Stimulated activated CD4-positive, alpha-beta T cell treated with anti-CD3 and anti-CD28 coated beads, Interleukin-12 subunit alpha, Interleukin-12 subunit beta, amount 100 ng/mL, for 48 hours (primary cell): Measurements from ENCODE around the gene TUBA1B.
A peak's percentile ranks its signal among the peaks of the same experiment; 100 is the strongest.
"Not testable (repeated sequence)": the region's sequence is repeated elsewhere in the genome, so short reads cannot be mapped to it uniquely, and the experiment has no call there.

ENCODE experiments used
- DNase-seq, 3 donors: peaks; one replicate each; pipeline ENCODE4 v3.0.0-alpha.2; 2020; ENCODE audit warnings: low read depth in 2 of 3, low spot score in 1 of 3

The TUBA1B gene

DNA sequence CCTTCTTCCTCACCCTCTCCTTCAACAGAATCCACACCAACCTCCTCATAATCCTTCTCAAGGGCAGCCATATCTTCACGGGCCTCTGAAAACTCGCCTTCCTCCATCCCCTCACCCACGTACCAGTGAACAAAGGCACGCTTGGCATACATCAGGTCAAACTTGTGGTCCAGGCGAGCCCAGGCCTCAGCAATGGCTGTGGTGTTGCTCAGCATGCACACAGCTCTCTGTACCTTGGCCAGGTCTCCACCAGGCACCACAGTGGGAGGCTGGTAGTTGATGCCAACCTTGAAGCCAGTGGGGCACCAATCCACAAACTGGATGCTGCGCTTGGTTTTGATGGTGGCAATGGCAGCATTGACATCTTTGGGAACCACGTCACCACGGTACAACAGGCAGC is 3.2 kb downstream of the TUBA1B start:
- DNase-seq: not testable (repeated sequence)

DNA sequence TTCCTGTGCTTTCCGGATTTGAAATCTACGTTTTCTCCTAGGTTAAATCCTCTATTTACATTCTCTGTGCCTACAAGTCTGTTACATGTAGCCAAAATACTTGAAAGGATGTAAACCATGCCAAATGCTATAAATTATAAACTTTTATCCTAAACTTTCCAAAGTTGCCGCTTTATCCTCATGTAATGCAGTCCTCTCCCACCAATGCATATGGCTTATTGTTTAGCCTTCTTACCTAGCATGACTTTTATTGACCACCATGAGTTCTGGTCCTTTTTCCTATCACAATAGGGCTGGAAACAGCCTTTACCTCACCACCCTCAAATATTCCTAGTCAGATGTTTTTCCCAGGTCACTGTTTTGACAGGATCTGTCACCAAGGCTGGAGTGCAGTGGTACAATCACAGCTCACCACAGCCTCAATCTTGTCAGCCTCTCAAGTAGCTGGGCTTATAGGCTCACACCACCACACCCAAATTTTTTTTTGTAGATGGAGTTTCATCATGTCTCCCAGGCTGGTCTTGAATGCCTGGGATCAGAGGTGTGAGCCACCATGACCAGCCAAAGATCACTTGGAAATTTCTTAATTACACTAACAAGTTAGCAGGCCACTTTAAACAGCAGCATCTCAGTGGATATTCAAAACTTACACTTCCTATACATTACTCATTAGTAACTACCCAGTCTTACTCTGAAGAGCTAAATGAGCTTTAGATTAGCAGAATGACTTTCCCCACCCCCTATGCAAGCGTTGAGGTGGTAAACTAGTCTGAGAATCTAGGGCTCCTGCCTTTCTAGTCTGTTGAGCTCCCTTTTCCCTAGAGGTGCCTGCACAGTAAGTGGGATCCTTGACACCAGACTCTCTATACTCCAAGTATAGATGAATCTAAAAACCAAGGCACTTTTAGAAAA is 4.1 kb downstream of the TUBA1B start:
- DNase-seq: no peak

- DNase-seq: no peak
These were observed 10.0 kb downstream of the TUBA1B start for GRCh38 chr12:49121047-49121696.

- DNase-seq: no peak
These were observed 20.0 kb downstream of the TUBA1B start for GRCh38 chr12:49111206-49111605.

GRCh38 chr12:49110464-49111155 is 20.6 kb downstream of the TUBA1B start, which contains the start of gene LMBR1L:
LMBR1L (minus strand) TSS chr12:49110847; CDS start chr12:49110555, 292 bp downstream.
- DNase-seq: peak; percentile 88 to 94 (median 93)

GRCh38 chr12:49109641-49110463 is 21.3 kb downstream of the TUBA1B start:
- no peak for DNase-seq

DNA sequence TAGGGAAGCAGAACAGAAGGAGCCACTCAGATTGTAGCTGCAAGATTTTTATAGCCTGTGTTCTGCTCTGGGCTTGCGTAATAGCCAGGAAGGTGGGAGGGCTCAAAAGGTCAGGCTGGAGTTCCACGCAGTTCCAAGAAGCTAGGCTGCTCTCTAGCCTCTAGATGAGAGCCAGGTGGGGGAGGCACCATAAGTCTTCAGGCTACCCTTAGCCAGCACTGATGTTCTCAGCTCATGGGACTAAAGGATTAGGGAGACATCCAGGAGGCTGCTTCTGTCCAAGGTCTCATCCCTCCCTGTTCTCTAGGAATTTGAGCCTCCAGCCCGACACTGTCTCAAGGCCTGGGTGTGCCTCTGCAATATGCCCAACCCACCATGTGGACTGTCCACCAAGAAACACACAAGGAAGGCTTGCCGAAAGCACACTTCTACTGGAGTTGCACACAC is 22.2 kb downstream of the TUBA1B start:
- no peak for DNase-seq

DNA sequence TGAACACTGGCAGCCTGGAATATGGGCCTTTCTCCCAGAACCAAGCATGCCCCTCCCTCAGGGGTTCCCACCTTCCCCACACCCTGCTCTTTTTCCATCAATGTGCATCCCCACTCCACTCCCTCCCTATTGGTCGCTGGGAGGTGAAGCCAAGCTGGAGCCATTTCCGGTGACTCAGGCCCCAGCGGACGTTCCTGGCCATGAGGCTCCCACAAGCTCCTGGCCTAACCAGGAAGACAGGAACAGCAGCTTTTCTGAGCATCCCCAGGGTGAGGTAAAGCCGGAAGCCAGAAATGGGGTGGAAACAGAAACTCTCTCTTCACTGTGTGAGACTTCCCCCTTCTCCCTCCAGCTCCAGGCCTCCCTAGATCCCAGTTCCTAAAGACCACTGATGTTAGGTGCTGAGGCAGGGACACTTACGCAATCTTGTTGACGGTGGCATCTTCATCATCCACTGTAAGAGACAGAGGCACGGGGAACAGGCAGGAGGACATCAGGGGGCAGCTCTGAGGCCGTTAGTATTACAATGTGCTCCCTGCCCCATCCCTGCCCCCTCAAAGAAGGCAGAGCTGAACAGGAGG is 25.6 kb downstream of the TUBA1B start:
- DNase-seq: no peak

DNA sequence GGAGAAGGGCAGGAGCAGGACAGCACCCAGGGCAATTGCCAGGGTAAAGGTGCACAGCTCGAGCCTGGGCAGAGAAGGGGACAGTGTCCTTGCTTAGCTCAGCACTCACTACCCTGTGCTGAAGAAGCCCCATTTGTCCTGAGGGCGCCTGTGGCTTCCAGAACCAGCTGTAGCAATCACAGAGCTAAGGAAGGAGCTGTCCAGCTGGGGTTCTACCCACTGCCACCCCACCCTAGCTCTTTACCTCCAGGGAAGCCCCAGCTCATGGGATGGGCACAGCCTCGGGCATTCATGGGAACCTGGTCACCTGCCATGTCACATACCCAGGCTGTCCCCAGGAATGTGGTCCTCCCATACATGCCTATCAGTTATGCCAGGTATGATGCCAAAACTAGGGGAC is 26.4 kb downstream of the TUBA1B start:
- DNase-seq: no peak

DNA sequence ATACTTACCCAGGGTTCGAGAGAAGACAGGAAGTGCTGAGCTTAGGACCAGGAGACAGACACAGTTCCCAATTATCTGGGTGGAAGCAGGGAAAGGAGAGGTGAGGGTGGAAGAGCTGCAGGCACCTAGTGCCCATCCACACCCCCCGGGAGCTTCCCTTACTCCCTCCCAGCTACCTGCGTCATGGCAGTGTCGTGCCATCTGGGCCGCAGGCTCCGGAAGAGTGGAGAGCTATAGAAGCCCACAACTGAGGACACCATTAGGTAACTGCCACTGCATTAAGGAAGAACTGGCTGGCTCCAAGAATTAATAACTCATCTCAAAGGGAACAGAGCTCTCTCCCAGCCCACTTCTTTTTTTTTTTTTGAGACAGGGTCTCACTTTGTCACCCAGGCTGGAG is 30.8 kb downstream of the TUBA1B start:
- no peak for DNase-seq

DNA sequence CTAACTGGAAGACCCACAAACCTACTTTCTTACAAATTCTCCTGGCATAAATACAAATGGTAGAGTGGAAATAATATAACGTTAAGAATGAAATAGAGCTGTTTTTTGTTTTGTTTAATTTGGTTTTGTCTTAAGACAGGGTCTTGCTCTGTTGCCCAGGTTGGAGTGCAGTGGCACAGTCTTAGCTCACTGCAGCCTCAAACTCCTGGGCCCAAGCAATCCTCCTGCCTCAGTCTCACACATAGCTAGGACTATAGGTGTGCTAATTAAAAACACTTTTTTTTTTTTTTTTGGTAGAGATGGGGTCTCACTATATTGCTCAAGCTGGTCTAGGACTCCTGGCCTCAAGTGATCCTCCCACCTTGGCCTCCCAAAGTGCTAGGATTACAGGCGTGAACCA is 32.5 kb downstream of the TUBA1B start:
- DNase-seq: no peak

GRCh38 chr12:49098035-49098451 is 33.2 kb downstream of the TUBA1B start:
- peak; percentile 36 to 62 (median 48) for DNase-seq

DNA sequence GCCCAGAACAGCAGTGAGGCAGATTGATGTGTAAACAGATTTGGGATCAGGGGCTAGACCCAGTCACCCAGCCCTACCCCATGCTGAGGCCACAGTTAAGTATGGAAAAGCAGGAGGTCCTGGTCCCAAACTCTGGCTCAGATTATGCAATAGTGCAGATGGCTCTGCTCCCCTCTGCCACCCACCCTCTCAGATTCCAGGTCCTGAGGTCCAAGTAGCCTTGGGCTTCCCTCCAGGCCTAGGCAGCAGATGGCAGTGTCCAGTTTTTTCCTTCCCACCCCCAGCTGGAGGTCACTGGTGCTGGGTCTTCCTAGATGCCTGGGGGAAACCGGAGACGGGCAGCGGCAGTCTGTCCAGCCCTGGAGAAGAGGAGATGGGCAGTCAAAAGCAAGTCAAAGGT is 33.8 kb downstream of the TUBA1B start:
- no peak for DNase-seq

- no peak for DNase-seq
These were observed 36.2 kb downstream of the TUBA1B start for GRCh38 chr12:49094975-49095365.

DNA sequence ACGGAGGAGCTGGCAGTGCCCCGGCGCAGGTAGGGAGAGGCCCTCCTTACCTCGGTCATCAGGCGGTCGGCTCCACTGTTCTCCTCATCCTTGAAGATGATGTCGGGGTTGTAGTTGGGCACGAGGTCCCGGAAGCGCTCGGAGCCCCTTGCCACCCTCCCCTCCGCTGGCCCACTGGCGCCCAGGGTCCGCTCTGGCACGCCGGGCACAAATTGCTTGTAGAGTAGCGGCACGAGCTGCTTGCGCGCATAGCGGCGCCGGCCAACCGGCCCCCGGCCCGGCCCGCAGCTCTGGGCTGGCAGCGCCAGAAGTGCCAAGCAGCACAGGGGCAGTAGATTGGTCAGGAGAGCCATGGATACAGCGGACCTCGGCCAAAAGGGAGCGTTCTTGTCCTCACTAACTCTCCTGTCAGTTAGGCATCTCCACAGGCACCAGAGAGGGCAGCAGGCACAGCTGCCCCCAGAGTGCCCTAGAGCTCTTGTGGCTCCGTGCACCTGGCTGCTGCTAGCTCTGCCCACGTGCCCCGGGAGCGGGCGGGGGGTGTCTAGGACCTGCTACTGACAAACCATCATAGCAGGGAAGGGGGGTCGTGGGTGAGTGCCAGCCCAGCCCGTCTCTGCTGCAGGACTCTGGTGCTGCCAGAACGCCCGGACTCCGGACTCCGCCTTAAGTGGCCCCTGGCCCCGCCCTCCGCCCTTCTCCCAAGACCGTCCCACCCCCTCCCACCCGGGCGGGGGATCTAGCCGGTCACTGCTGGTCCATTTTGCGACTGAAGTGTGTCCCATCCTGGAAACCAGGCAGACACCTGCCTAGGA is 36.8 kb downstream of the TUBA1B start, which contains the start of gene DHH:
Gene DHH, minus strand, starts transcription at position 642 of the 815 bp plus-strand sequence. Its CDS starts 289 bp downstream, at position 353.
- DNase-seq: no peak

- DNase-seq: no peak
These were observed 37.4 kb downstream of the TUBA1B start for GRCh38 chr12:49093792-49094159.

DNA sequence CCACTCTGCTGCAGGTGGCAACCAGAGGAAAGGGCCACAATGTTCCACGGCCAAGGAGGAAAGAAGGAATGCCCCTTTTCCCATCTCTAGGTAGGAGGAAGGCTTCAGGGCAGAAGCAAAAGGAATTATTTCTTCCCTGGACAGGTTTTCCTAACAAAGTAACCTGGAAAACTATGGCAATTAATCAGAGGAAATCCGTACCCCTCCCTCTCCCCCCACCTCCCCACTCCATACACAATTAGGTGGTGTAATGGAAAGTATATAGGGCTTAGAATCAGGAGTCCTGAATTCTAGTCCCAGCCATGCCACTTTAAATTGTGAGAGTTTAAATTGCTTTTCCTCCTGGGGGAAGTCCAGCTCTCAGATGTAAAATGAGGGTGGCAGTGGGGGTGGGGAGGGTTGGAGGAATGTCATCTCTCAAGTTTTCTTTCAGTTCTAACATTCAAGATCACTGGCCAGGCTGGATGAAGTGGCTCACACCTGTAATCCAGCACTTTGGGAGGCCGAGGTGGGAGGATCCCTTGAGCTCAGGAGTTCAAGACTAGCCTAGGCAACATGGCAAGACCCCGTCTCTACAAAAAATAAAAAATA is 38.3 kb downstream of the TUBA1B start:
- no peak for DNase-seq

DNA sequence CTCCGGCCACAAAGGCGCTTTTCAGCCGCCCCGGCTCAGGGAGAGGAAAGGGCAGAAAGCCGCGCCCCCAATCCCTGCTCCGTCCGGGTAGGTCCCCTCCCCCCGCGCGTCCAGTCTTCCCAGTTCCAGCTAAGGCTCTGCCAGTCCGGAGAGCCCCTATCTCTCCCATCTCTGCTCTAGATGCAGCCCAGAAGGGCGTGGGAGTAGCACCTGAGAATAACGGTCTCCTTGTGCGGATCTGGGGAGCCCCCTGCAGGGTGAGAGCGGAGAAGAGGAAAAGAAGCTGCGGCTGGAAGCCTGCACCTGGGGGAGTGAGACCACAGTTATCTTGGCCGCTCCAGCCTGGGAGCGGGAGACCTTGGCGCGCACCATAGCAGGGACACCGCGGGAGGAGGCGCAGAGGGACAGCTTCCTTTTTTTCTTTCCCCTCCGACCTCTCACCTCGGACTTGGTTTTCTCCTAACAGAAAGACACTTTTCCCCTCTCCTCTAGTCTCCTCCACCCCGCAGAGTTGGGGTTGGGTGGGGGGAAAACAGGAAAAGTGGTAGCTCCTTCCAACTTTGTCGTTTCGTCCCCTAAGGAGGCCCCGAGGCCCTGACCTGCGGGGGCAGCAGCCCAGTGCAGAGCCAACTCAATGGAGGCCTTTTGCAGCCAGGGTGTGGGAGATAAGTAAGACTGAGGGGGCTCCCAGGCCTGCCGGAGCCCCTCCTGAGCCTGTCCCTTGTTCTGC is 38.9 kb downstream of the TUBA1B start:
- peak; percentile 39 to 59 (median 53) for DNase-seq

DNA sequence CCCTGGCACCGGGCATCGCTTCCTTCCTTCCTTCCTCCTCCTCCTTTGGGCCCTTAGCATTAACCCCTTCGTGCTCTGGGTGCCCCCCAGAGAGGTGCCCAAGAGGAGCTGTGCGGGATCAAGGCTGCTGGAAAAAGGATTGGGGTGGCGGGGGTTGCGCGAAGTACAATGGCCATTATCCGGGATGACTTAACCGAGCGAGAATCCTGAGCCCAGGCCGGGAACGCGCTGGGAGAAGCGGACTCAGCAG is 39.4 kb downstream of the TUBA1B start:
- DNase-seq: no peak
